Colonic mucosa (tissue), 4 donors: ENCODE measurements around the gene STXBP2. TPM values are rescaled to one million over a fixed set of nuclear protein-coding genes. Genes with fewer than 3 reads are reported as not detected.

Experiments
- DNase-seq: peaks from one replicate; pipeline ENCODE4 v3.0.0-alpha.2; 2020
- H3K27ac ChIP-seq: fragments of 200-600 bp; one replicate; pipeline ENCODE4 v1.8.0; 2021
- H3K27me3 ChIP-seq: fragments of 200-600 bp; one replicate; pipeline ENCODE4 v1.8.0; 2021
- H3K36me3 ChIP-seq: fragments of 200-600 bp; one replicate; pipeline ENCODE4 v1.8.0; 2021
- H3K4me1 ChIP-seq: fragments of 200-600 bp; one replicate; pipeline ENCODE4 v1.8.0; 2021; ENCODE audit warnings: mild to moderate bottlenecking
- H3K4me3 ChIP-seq: fragments of 200-600 bp; one replicate; pipeline ENCODE4 v1.8.0; 2021
- H3K9ac ChIP-seq, 2 donors: one replicate each; pipeline ENCODE4 v1.7.0; 2013; ENCODE audit warnings: control low read depth in 2 of 2, low read depth in 2 of 2, low read length in 2 of 2
- H3K9me3 ChIP-seq: fragments of 200-600 bp; one replicate; pipeline ENCODE4 v1.8.0; 2021
- CTCF ChIP-seq: fragments of 200-600 bp; IDR thresholded peaks from one replicate; pipeline ENCODE4 v1.8.0; 2022; ENCODE audit warnings: antibody characterized with exemption, mild to moderate bottlenecking
- intact Hi-C: fragments of 100-400 bp; cut with DNase I; formaldehyde crosslinking; loops from one replicate; pipeline ENCODE4 v1.14.1; 2022
- total RNA-seq, 2 donors: library from RNA; stranded (reverse); fragmentation: NEBNext Ultra II Directional in 1 of 2; extraction: Animal tissue kit (Norgen Biotek cat#: 25700) in 1 of 2; gene quantifications; one replicate each; pipeline ENCODE4 v1.2.1, GENCODE V29; 2021
- donor health status: healthy.
- donor health status: DM: no; HTN: no; CAD: no.
- donor health status: DM: no; HTN: no; CAD: no.

STXBP2 gene
- total RNA-seq, 2 donors from 2014 or later: 166 to 212 TPM

GRCh38 chr19:7620442-7621412, 16.2 kb upstream of the STXBP2 start:
- peaks cover 19% of the 10 kb centered on the region for H3K4me1 ChIP-seq
- no peaks in the 10 kb centered on the region for H3K27me3 ChIP-seq
- H3K27ac ChIP-seq: no peak overlapping the region
- no peaks in the 10 kb centered on the region for H3K9me3 ChIP-seq
- TF ChIP-seq CTCF: no peak
- peaks cover 4% of the 10 kb centered on the region for H3K36me3 ChIP-seq
- DNase-seq: no peak
- intact Hi-C loops: no loop called here
- H3K9ac ChIP-seq: no peak overlapping the region
- no peak overlapping the region for H3K4me3 ChIP-seq

DNA sequence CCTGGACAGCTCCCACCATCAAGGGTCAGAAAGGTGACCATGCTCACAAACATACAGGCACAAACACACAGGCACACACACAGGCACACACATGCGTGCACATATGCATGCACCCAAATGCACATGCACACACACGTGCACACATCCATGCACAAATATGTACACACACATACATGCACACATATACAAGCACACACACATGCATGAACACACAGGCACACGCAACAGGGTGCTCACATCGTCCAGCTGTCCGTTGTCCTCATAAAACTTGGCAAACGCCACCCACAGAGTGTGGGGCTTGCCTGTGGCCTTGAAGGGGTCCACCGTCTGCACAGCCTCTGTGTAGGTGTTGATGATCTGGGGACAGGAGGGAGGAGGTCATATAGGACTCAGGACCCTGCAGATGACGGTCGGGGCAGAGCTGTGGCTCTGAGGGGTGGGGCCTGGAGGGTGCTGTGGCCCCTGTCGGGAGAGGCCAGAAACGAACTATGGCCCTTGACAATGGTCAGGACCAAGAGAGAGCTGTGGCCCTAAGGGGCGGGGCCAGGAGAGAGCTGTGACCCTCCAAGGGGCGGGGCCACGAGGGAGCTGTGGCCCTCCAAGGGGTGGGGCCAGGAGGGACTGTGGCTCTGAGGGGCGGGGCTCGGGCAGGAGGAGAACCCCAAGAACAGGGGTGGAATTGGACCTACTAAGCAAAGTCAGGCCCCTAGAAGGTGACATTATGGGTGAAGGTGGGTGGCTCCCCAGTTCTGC, 13.8 kb upstream of the STXBP2 start:
- H3K27me3 ChIP-seq: no peaks in the 10 kb centered on the region
- no peak overlapping the region for H3K9ac ChIP-seq
- H3K27ac ChIP-seq: no peak overlapping the region
- peaks cover 15% of the 10 kb centered on the region for H3K4me1 ChIP-seq
- no peak overlapping the region for H3K4me3 ChIP-seq
- DNase-seq: no peak
- TF ChIP-seq CTCF: no peak
- intact Hi-C loops: no loop called here
- no peaks in the 10 kb centered on the region for H3K9me3 ChIP-seq
- H3K36me3 ChIP-seq: peaks cover 5% of the 10 kb centered on the region

GRCh38 chr19:7623725-7624603, 12.9 kb upstream of the STXBP2 start:
- no peak for DNase-seq
- no peaks in the 10 kb centered on the region for H3K9me3 ChIP-seq
- no peaks in the 10 kb centered on the region for H3K27me3 ChIP-seq
- intact Hi-C loops: no loop called here
- H3K36me3 ChIP-seq: peaks cover 5% of the 10 kb centered on the region
- no peak overlapping the region for H3K9ac ChIP-seq
- H3K4me3 ChIP-seq: no peak overlapping the region
- H3K4me1 ChIP-seq: peaks cover 16% of the 10 kb centered on the region
- H3K27ac ChIP-seq: no peak overlapping the region
- TF ChIP-seq CTCF: no peak

DNA sequence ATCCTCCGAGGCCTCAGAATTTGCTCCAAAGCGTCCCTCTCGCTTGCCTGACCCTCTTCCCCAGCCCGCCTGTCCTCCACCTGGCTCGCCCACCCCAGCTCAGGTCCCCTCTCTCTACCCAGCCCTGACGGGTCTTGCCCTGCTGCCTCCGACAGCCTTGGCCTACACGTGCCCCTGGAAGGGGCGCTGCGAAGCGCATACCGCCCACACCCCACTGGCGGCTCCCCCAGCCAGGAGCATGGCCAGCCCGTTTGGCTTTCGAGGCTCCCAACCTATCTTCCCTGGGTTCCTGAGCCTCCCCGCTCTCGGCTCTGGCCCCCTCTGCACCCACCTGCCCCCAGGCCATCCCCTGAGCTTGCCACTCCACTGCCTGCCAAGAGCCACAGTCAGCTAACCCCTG, 12.1 kb upstream of the STXBP2 start:
- no peak overlapping the region for H3K4me3 ChIP-seq
- H3K27me3 ChIP-seq: no peaks in the 10 kb centered on the region
- no peaks in the 10 kb centered on the region for H3K9me3 ChIP-seq
- H3K27ac ChIP-seq: no peak overlapping the region
- intact Hi-C loops: no loop called here
- H3K4me1 ChIP-seq: peaks cover 8% of the 10 kb centered on the region
- peaks cover 5% of the 10 kb centered on the region for H3K36me3 ChIP-seq
- no peak for TF ChIP-seq CTCF
- H3K9ac ChIP-seq: no peak overlapping the region
- DNase-seq: no peak

DNA sequence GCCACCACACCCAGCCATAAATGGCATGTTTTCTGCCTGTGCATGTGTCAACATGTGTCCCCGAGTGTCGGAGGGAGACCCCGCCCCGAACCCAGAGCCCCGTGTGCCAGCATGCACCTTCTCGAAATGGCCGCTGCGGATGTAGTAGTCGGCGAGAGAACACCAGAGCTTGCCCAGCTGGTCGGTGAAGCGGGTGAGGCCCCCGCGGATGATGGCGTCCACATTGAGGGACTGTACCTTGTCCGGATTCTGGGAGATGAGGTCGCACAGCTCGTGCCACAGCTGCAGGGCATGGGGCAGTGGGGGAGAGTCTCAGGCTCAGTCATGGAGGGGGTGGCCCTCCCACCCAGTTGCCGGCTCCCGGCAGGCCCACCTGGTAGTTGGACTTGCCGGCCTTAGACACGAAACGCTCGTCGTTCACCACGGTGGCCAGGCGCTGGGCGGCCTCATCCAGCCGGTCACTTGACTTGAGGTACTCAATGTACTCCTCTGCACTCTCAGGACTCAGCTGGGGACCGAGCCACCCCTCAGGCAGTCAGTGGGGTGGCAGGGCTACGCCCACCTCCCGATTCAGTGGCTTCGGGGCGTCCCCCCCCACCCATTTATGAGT, 11.0 kb upstream of the STXBP2 start:
- no peak for TF ChIP-seq CTCF
- no peak overlapping the region for H3K27ac ChIP-seq
- intact Hi-C loops: no loop called here
- H3K36me3 ChIP-seq: peaks cover 5% of the 10 kb centered on the region
- no peaks in the 10 kb centered on the region for H3K27me3 ChIP-seq
- no peaks in the 10 kb centered on the region for H3K9me3 ChIP-seq
- no peak overlapping the region for H3K4me3 ChIP-seq
- DNase-seq: no peak
- H3K9ac ChIP-seq: no peak overlapping the region
- peaks cover 15% of the 10 kb centered on the region for H3K4me1 ChIP-seq
